HG02642 (cell line): ENCODE results near the gene LACC1.

Source experiments
- ATAC-seq: cut with Tn5 transposase; IDR thresholded peaks from one replicate; pipeline ENCODE4 v1.9.1; 2021; ENCODE audit warnings: mild to moderate bottlenecking; ENCODE audit not compliant: unreplicated experiment, poor library complexity

Gene LACC1

GRCh38 chr13:43938449-43938848, 58.7 kb downstream of the LACC1 start:
- ATAC-seq, result no peak

- ATAC-seq, result no peak
These were observed 59.4 kb downstream of the LACC1 start for GRCh38 chr13:43939086-43939485.

DNA sequence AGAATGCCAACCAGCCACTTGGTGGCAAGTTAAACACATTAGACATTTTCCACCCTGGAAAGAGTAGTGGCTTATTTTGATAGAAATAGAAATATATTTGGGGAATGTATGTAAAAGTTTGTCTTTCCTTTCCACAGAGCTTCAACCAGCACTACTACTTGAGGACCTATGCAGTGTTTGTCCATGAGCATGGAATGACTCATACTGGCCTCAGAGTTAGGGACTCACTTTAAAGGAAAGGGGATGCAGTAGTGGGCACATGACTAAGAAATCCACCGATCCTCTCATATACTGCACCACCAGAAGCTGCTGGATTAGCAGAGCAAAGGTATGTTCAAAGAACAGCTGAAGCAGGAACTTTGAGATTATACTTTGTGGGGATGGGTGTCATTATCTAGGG, 62.6 kb downstream of the LACC1 start:
- no peak for ATAC-seq
